ENCODE results near the gene GEMIN5. TPM values are rescaled to one million over a fixed set of nuclear protein-coding genes. Genes with fewer than 3 reads are reported as not detected.

GEMIN5 gene
- total and polyA plus RNA-seq, 2 of the 13 experiments (the other 11 are each of a cell fraction or from before 2014, with no cell fraction given) = 6.6 to 28.6 TPM

- no TSS peak for BruUV-seq (replicated peaks)
- H3K9ac ChIP-seq (ENCODE audit: insufficient read depth, low read depth, low read length) = peak within 1 kb of the TSS; percentile 87
- H3K36me3 ChIP-seq (replicated peaks in 1 of 2; ENCODE audit: control insufficient read depth in 1 of 2, insufficient read depth in 2 of 2, low read length in 2 of 2) = peaks cover 2 to 10% of the 10 kb centered on the region in 2 experiments; a peak in 3 of 5 replicates
- H3K4me3 ChIP-seq (replicated peaks in 1 of 3; ENCODE audit: insufficient read depth in 1 of 3, low read depth in 2 of 3, low read length in 3 of 3) = peak within 1 kb of the TSS; percentile 78 to 93 (median 85)
- H3K9me3 ChIP-seq (ENCODE audit: low read length) = no peaks in the 10 kb centered on the region
- H3K27ac ChIP-seq (ENCODE audit: extremely low read length, insufficient read depth, low read length) = peak within 1 kb of the TSS; percentile 99
- peak within 1 kb of the TSS; percentile 95 for H3K4me2 ChIP-seq (ENCODE audit: low read depth, low read length)
- peak; percentile 89 for ATAC-seq
- CTCF ChIA-PET (ENCODE audit: low intra/inter-chr PET ratio, low total read pairs) = no interaction called here
- FAIRE-seq = peak; percentile 51
- H3K79me2 ChIP-seq (ENCODE audit: insufficient read depth, low read length) = peaks cover 47% of the 10 kb centered on the region
- peaks cover 27% of the 10 kb centered on the region for H4K20me1 ChIP-seq (ENCODE audit: insufficient read depth, low read length)
- H3K27me3 ChIP-seq (ENCODE audit: control insufficient read depth in 1 of 2, insufficient read depth in 2 of 2, low read length in 2 of 2) = peaks cover 0 to 4% of the 10 kb centered on the region in 2 experiments; a peak in 1 of 5 replicates
- intact Hi-C loops (cut with micrococcal nuclease; ENCODE audit: unreplicated experiment) (loop anchor here (1.0 to 5.0 kb wide), 4 partner anchors 41 to 206 kb away; partner anchors contain the start of gene LARP1), in situ Hi-C loops (cut with HindIII; ENCODE audit: extremely low pct_ligation_motif_present, low pct_unique_long_range_greater_than_20kb) (no loop called here)
- peak; percentile 94 for DNase-seq (ENCODE audit: low spot score)
- H3K4me1 ChIP-seq (ENCODE audit: insufficient read depth, low read length) = peaks cover 41% of the 10 kb centered on the region
- under 1% methylated on average over 46 of the region's 65 CpGs for WGBS (ENCODE audit: low lambda C conversion rate)
- H2AFZ ChIP-seq (ENCODE audit: low read length) = no peak within 1 kb of the TSS
- POLR2A ChIA-PET = interaction anchor here (0.5 to 2.9 kb wide), 15 partner anchors 8 to 820 kb away, joined by 3 to 35 read pairs (median 5); partner anchors contain the start of genes FAM114A2, FAXDC2, GEMIN5 and MFAP3
- peak; percentile 75; the same call in 1 of the 2 replicates for TF ChIP-seq DMAP1 (CRISPR knock-in tag; IDR thresholded peaks at IDR 0.05)
- TF ChIP-seq HES4 (CRISPR knock-in tag; IDR thresholded peaks at IDR 0.05; ENCODE audit: borderline replicate concordance) = 0 out of 2 replicates have a peak, but pooled peaks have one; percentile 77
- TF ChIP-seq HNF4A (CRISPR knock-in tag; IDR thresholded peaks at IDR 0.05) = peak; percentile 27; the same call in 1 of the 2 replicates
- no peak for TF ChIP-seq ZNF816 (CRISPR knock-in tag; IDR thresholded peaks at IDR 0.05; ENCODE audit: borderline replicate concordance)
- TF ChIP-seq, protein P1, sequence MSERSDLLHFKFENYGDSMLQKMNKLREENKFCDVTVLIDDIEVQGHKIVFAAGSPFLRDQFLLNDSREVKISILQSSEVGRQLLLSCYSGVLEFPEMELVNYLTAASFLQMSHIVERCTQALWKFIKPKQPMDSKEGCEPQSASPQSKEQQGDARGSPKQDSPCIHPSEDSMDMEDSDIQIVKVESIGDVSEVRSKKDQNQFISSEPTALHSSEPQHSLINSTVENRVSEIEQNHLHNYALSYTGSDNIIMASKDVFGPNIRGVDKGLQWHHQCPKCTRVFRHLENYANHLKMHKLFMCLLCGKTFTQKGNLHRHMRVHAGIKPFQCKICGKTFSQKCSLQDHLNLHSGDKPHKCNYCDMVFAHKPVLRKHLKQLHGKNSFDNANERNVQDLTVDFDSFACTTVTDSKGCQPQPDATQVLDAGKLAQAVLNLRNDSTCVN (CRISPR knock-in tag; IDR thresholded peaks at IDR 0.05; ENCODE audit: borderline replicate concordance) = peak; percentile 97
- peak; percentile 58 for TF ChIP-seq RBM39 (IDR thresholded peaks at IDR 0.05; ENCODE audit: low read depth, low read length, poor library complexity, severe bottlenecking)
- 0 out of 2 replicates have a peak, but pooled peaks have one; percentile 39 for TF ChIP-seq BCL6 (CRISPR knock-in tag; IDR thresholded peaks at IDR 0.05)
- peak; percentile 58 for TF ChIP-seq ZFP91 (CRISPR knock-in tag; IDR thresholded peaks at IDR 0.05; ENCODE audit: borderline replicate concordance)
- TF ChIP-seq NFYB (CRISPR knock-in tag; IDR thresholded peaks at IDR 0.05) = 0 out of 2 replicates have a peak, but pooled peaks have one; percentile 17
- TF ChIP-seq NR2F1 (CRISPR knock-in tag; IDR thresholded peaks at IDR 0.05) = no peak
- no peak for TF ChIP-seq RBAK (CRISPR knock-in tag; IDR thresholded peaks at IDR 0.05)
- TF ChIP-seq U2AF1 (optimal IDR thresholded peaks at IDR 0.05; ENCODE audit: low read depth, low read length) = peak; percentile 77
- TF ChIP-seq ZFP82 (CRISPR knock-in tag; IDR thresholded peaks at IDR 0.05; ENCODE audit: borderline replicate concordance) = 0 out of 2 replicates have a peak, but pooled peaks have one; percentile 79
- TF ChIP-seq ZNF101 (CRISPR knock-in tag; IDR thresholded peaks at IDR 0.05; ENCODE audit: borderline replicate concordance, low read depth) = no peak
- TF ChIP-seq, protein P2, sequence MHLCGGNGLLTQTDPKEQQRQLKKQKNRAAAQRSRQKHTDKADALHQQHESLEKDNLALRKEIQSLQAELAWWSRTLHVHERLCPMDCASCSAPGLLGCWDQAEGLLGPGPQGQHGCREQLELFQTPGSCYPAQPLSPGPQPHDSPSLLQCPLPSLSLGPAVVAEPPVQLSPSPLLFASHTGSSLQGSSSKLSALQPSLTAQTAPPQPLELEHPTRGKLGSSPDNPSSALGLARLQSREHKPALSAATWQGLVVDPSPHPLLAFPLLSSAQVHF (CRISPR knock-in tag; IDR thresholded peaks at IDR 0.05) = 0 out of 2 replicates have a peak, but pooled peaks have one; percentile 53
- peak; percentile 13; the same call in 1 of the 2 replicates for TF ChIP-seq ZKSCAN8 (CRISPR knock-in tag; IDR thresholded peaks at IDR 0.05; ENCODE audit: borderline replicate concordance)
- no peak for TF ChIP-seq ZNF784 (CRISPR knock-in tag; IDR thresholded peaks at IDR 0.05; ENCODE audit: borderline replicate concordance)
- TF ChIP-seq ZNF547 (CRISPR knock-in tag; IDR thresholded peaks at IDR 0.05) = peak; percentile 57
- TF ChIP-seq SMAD3 (CRISPR knock-in tag; IDR thresholded peaks at IDR 0.05) = peak; percentile 37; the same call in 1 of the 2 replicates
These were observed 79.6 kb downstream of the GEMIN5 start, which contains the start of gene CNOT8 for GRCh38 chr5:154858297-154858971. Gene CNOT8, plus strand, starts transcription at chr5:154858627. Its CDS starts 4,652 bp downstream, at chr5:154863279.

All from HepG2 (cell line).